HCEC 1CT (cell line): ENCODE data around the gene SERTAD1.
"Not testable (repeated sequence)": the region's sequence is repeated elsewhere in the genome, so short reads cannot be mapped to it uniquely, and the experiment has no call there.

Experiments
- DNase-seq: peaks from one replicate; pipeline ENCODE4 v3.0.0-alpha.2; 2017

The SERTAD1 gene

GRCh38 chr19:40421993-40422747, 3.6 kb downstream of the SERTAD1 start:
- no peak for DNase-seq

GRCh38 chr19:40420766-40421765, 4.7 kb downstream of the SERTAD1 start:
- DNase-seq = peak; percentile 91

GRCh38 chr19:40420451-40420765, 5.4 kb downstream of the SERTAD1 start:
- DNase-seq = no peak

- no peak for DNase-seq
Observed at GRCh38 chr19:40419780-40420179, 6.0 kb downstream of the SERTAD1 start.

- no peak for DNase-seq
Observed at GRCh38 chr19:40419066-40419612, 6.7 kb downstream of the SERTAD1 start.

GRCh38 chr19:40418040-40418439, 7.8 kb downstream of the SERTAD1 start:
- no peak for DNase-seq

- no peak for DNase-seq
Observed at GRCh38 chr19:40417643-40417981, 8.2 kb downstream of the SERTAD1 start.

- DNase-seq = no peak
Observed at GRCh38 chr19:40416918-40417642, 8.7 kb downstream of the SERTAD1 start.

- DNase-seq = no peak
Observed at GRCh38 chr19:40415768-40416167, 10.0 kb downstream of the SERTAD1 start.

GRCh38 chr19:40414542-40415535, 11.0 kb downstream of the SERTAD1 start:
- no peak for DNase-seq

- DNase-seq = no peak
Observed at GRCh38 chr19:40413291-40413845, 12.4 kb downstream of the SERTAD1 start, which contains the start of gene PRX. Gene PRX, minus strand, starts transcription at chr19:40413378. Its CDS starts 5,446 bp downstream, at chr19:40407932.

GRCh38 chr19:40412866-40413265, 12.9 kb downstream of the SERTAD1 start:
- no peak for DNase-seq

- no peak for DNase-seq
Observed at GRCh38 chr19:40411958-40412499, 13.8 kb downstream of the SERTAD1 start.

- no peak for DNase-seq
Observed at GRCh38 chr19:40411125-40411842, 14.5 kb downstream of the SERTAD1 start.

GRCh38 chr19:40410030-40410389, 15.8 kb downstream of the SERTAD1 start:
- no peak for DNase-seq

GRCh38 chr19:40408598-40408925, 17.2 kb downstream of the SERTAD1 start:
- DNase-seq = not testable (repeated sequence)

- DNase-seq = no peak
Observed at GRCh38 chr19:40407714-40408597, 17.8 kb downstream of the SERTAD1 start.

- peak; percentile 87 for DNase-seq
Observed at GRCh38 chr19:40403262-40403984, 22.4 kb downstream of the SERTAD1 start.

- DNase-seq = no peak
Observed at GRCh38 chr19:40400559-40400958, 25.2 kb downstream of the SERTAD1 start.
